SH-SY5Y (cell line): ENCODE results near the gene ZBED6.

Experiments used
- GATA2 ChIP-seq: IDR thresholded peaks from 2 replicates; pipeline ENCODE4 v1.6.1; 2011; ENCODE audit warnings: mild to moderate bottlenecking, low read depth, low read length
- GATA3 ChIP-seq: IDR thresholded peaks from 2 replicates; pipeline ENCODE4 v1.6.1; 2011; ENCODE audit warnings: low read depth, mild to moderate bottlenecking, low read length, moderate library complexity

DNA sequence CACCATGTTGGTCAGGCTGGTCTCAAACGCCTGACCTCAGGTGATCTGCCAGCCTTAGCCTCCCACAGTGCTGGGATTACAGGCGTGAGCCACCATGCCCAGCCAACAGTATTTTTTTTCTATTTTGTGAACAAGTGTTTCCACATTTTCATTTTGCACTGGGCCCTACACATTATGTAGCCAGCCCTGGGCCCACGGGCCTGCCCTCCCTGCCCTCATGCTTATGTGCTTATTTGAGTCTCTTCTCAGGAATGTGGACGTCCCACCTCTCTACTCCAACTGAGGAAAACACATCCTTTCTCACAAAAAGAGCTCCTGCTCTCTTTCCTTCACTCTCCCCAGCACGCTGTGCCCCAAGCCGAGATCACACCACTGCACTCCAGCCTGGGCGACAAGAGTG is 13.5 kb upstream of the ZBED6 start:
- TF ChIP-seq GATA3: no peak
- no peak for TF ChIP-seq GATA2
